ENCODE results near the gene GATA5. TPM values are rescaled to one million over a fixed set of nuclear protein-coding genes. Genes with fewer than 3 reads are reported as not detected.

Gene GATA5
- total and polyA plus RNA-seq, 9 donors: 0.08 to 5.5 (median 0.92) TPM; not detected in 2

- DNase-seq: no peak
- no peak for TF ChIP-seq CTCF (IDR thresholded peaks at IDR 0.05)
- TF ChIP-seq EP300 (IDR thresholded peaks at IDR 0.05): no peak
- TF ChIP-seq POLR2A (IDR thresholded peaks at IDR 0.05): no peak
- intact Hi-C loops (cut with DNase I): loop anchor here in 2 of 4 donors (10.0 kb wide), 1 partner anchor 277 kb away; no protein-coding TSS in a partner anchor
- H3K4me3 ChIP-seq: no peak overlapping the region
- H3K4me1 ChIP-seq (ENCODE audit: insufficient read depth): no peaks in the 10 kb centered on the region
- 46 to 61% (median 53%) methylated on average over 7 of the region's 7 CpGs for WGBS, 3 donors
- H3K27me3 ChIP-seq: no peaks in the 10 kb centered on the region
- H3K9me3 ChIP-seq: no peaks in the 10 kb centered on the region
- no peak overlapping the region for H3K27ac ChIP-seq
- H3K36me3 ChIP-seq: no peaks in the 10 kb centered on the region
Observed at GRCh38 chr20:62507323-62507722, 31.5 kb upstream of the GATA5 start.

- no peaks in the 10 kb centered on the region for H3K36me3 ChIP-seq
- no peak overlapping the region for H3K4me3 ChIP-seq
- DNase-seq: no peak
- no peak overlapping the region for H3K27ac ChIP-seq
- no peak for TF ChIP-seq CTCF (IDR thresholded peaks at IDR 0.05)
- no peak for TF ChIP-seq EP300 (IDR thresholded peaks at IDR 0.05)
- no peak for TF ChIP-seq POLR2A (IDR thresholded peaks at IDR 0.05)
- intact Hi-C loops (cut with DNase I): loop anchor here in 2 of 4 donors (10.0 kb wide), 1 partner anchor 278 kb away; no protein-coding TSS in a partner anchor
- H3K9me3 ChIP-seq: no peaks in the 10 kb centered on the region
- H3K4me1 ChIP-seq (ENCODE audit: insufficient read depth): no peaks in the 10 kb centered on the region
- WGBS, 3 donors: 90 to 94% (median 92%) methylated on average over 16 of the region's 16 CpGs
- H3K27me3 ChIP-seq: no peaks in the 10 kb centered on the region
Observed at GRCh38 chr20:62506791-62507190, 31.0 kb upstream of the GATA5 start.

GRCh38 chr20:62506087-62506486 is 30.3 kb upstream of the GATA5 start:
- Histone ChIP-seq H3K27ac (no peak overlapping the region), H3K4me3 (no peak overlapping the region), H3K27me3 (no peaks in the 10 kb centered on the region), H3K4me1 (ENCODE audit: insufficient read depth) (no peaks in the 10 kb centered on the region), H3K9me3 (no peaks in the 10 kb centered on the region), H3K36me3 (no peaks in the 10 kb centered on the region)
- no peak for DNase-seq
- no peak for TF ChIP-seq POLR2A (IDR thresholded peaks at IDR 0.05)
- no peak for TF ChIP-seq EP300 (IDR thresholded peaks at IDR 0.05)
- TF ChIP-seq CTCF (IDR thresholded peaks at IDR 0.05): no peak
- intact Hi-C loops (cut with DNase I): loop anchor here in 2 of 4 donors (10.0 kb wide), 1 partner anchor 279 kb away; no protein-coding TSS in a partner anchor
- 66 to 74% (median 69%) methylated on average over 9 of the region's 9 CpGs for WGBS, 3 donors

- no peak overlapping the region for H3K27ac ChIP-seq
- DNase-seq: no peak
- WGBS, 3 donors: 74 to 85% (median 84%) methylated on average over 24 of the region's 24 CpGs
- no peaks in the 10 kb centered on the region for H3K9me3 ChIP-seq
- intact Hi-C loops (cut with DNase I): loop anchor here in 2 of 4 donors (10.0 kb wide), 1 partner anchor 279 kb away; no protein-coding TSS in a partner anchor
- no peaks in the 10 kb centered on the region for H3K36me3 ChIP-seq
- H3K27me3 ChIP-seq: no peaks in the 10 kb centered on the region
- H3K4me3 ChIP-seq: no peak overlapping the region
- TF ChIP-seq EP300 (IDR thresholded peaks at IDR 0.05): no peak
- no peak for TF ChIP-seq POLR2A (IDR thresholded peaks at IDR 0.05)
- TF ChIP-seq CTCF (IDR thresholded peaks at IDR 0.05): no peak
- H3K4me1 ChIP-seq (ENCODE audit: insufficient read depth): no peaks in the 10 kb centered on the region
Observed at GRCh38 chr20:62505337-62506045, 29.7 kb upstream of the GATA5 start.

Data from ovary (tissue), 9 donors.